Neural cell (in vitro differentiated cells): ENCODE data around the gene CEP78.

Experiments
- EZH2 ChIP-seq: fragments of 200-600, 300-800 bp; shearing (Covaris generic), sonication (generic); IDR thresholded peaks from 2 replicates; pipeline ENCODE4 v1.6.1; 2014; ENCODE audit warnings: antibody characterized with exemption, low read length, borderline replicate concordance, mild to moderate bottlenecking; ENCODE audit not compliant: insufficient read depth, poor library complexity, severe bottlenecking
- POLR2AphosphoS5 ChIP-seq: IDR thresholded peaks from 2 replicates; pipeline ENCODE4 v1.6.1; 2012
- TF ChIP-seq, protein P1 (sequence below): fragments of 450-650 bp; IDR thresholded peaks from 2 replicates; pipeline ENCODE4 v1.5.1; 2014; ENCODE audit warnings: antibody characterized with exemption, mild to moderate bottlenecking, moderate library complexity; ENCODE audit not compliant: poor library complexity, severe bottlenecking

DNA sequence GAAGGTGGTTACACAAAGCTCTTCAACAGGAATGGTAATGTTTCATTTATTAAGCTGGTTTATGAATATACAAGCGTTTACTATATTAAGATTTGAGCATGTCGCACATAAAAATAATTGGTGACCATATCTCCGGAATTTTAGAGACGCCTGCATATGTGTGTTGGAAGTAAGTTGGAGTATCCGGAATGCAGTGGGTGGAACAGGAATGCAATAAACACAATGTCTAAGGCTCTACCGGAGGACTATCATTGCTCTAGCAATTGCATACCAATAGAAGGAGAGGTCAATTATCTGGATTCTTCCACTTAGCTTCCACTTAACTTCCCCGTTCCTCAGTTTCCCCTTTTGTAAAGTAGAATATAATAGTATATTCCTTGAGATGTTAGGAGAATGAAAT, 1.1 kb upstream of the CEP78 start:
- TF ChIP-seq POLR2AphosphoS5 (no peak), EZH2 (no peak)
- TF ChIP-seq, protein P1, sequence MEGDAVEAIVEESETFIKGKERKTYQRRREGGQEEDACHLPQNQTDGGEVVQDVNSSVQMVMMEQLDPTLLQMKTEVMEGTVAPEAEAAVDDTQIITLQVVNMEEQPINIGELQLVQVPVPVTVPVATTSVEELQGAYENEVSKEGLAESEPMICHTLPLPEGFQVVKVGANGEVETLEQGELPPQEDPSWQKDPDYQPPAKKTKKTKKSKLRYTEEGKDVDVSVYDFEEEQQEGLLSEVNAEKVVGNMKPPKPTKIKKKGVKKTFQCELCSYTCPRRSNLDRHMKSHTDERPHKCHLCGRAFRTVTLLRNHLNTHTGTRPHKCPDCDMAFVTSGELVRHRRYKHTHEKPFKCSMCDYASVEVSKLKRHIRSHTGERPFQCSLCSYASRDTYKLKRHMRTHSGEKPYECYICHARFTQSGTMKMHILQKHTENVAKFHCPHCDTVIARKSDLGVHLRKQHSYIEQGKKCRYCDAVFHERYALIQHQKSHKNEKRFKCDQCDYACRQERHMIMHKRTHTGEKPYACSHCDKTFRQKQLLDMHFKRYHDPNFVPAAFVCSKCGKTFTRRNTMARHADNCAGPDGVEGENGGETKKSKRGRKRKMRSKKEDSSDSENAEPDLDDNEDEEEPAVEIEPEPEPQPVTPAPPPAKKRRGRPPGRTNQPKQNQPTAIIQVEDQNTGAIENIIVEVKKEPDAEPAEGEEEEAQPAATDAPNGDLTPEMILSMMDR = no peak
